Frontal cortex (tissue), 4 donors: ENCODE measurements around the gene PDYN. TPM values are rescaled to one million over a fixed set of nuclear protein-coding genes. Genes with fewer than 3 reads are reported as not detected.

Source experiments
- DNase-seq, 2 donors: peaks; one replicate each; pipeline ENCODE4 v3.0.0; 2012; ENCODE audit warnings: low spot score in 2 of 2
- FAIRE-seq: peaks from 2 replicates; lab custom pipeline; 2012; peaks lifted over from hg19 to GRCh38; lab: Jason Lieb, UNC
- total RNA-seq: library from RNA; depleted of rRNA; stranded (reverse); fragments of >200 nt; gene quantifications from one replicate; pipeline ENCODE4 v1.2.3, GENCODE V29; 2014
- donor health status: control.
- donor health status: control.
- donor health status: control.

Gene PDYN
- total RNA-seq, 1 donor from 2014 or later: 16.3 TPM

GRCh38 chr20:1939270-1939595, 54.6 kb downstream of the PDYN start:
- FAIRE-seq: no peak
- no peak for DNase-seq

- FAIRE-seq (no peak), DNase-seq (no peak)
These were observed 55.2 kb downstream of the PDYN start for GRCh38 chr20:1938464-1939269.

GRCh38 chr20:1937316-1937976, 56.4 kb downstream of the PDYN start:
- FAIRE-seq: no peak
- DNase-seq: no peak

GRCh38 chr20:1935696-1936366, 58.0 kb downstream of the PDYN start:
- FAIRE-seq: no peak

GRCh38 chr20:1934721-1935573, 58.9 kb downstream of the PDYN start:
- DNase-seq (no peak), FAIRE-seq (no peak)

More at GRCh38 chr20:1935696-1936366, 58.0 kb downstream of the PDYN start:
- DNase-seq: peak; percentile 45 to 62

- DNase-seq: no peak
- FAIRE-seq: no peak
These were observed 59.7 kb downstream of the PDYN start for GRCh38 chr20:1934156-1934555.

GRCh38 chr20:1933465-1933870, 60.4 kb downstream of the PDYN start:
- FAIRE-seq: no peak

GRCh38 chr20:1932971-1933370, 60.9 kb downstream of the PDYN start:
- FAIRE-seq (no peak), DNase-seq (no peak)

More at GRCh38 chr20:1933465-1933870, 60.4 kb downstream of the PDYN start:
- DNase-seq: no peak

- DNase-seq (no peak), FAIRE-seq (no peak)
These were observed 62.0 kb downstream of the PDYN start for GRCh38 chr20:1931830-1932229.

- no peak for FAIRE-seq
- DNase-seq: no peak
These were observed 63.7 kb downstream of the PDYN start for GRCh38 chr20:1930165-1930564.

GRCh38 chr20:1929460-1929859, 64.4 kb downstream of the PDYN start:
- FAIRE-seq (no peak), DNase-seq (no peak)

- DNase-seq (no peak), FAIRE-seq (no peak)
These were observed 65.1 kb downstream of the PDYN start for GRCh38 chr20:1928782-1929181.

Other genes with a start within 250 kb of the PDYN start
- gene SIRPA, start 98.7 kb downstream of the PDYN start, total RNA-seq: 6.1 TPM
- gene STK35, start 107.8 kb upstream of the PDYN start, total RNA-seq: 9.8 TPM